Measurements from ENCODE around the gene WSB1.
"Not testable (repeated sequence)": the region's sequence is repeated elsewhere in the genome, so short reads cannot be mapped to it uniquely, and the experiment has no call there.

The WSB1 gene

GRCh38 chr17:27257031-27257357, 36.9 kb upstream of the WSB1 start:
- FAIRE-seq (no peak), DNase-seq (ENCODE audit: insufficient read length, low spot score) (no peak)
- no peak for TF ChIP-seq POU2F2 (IDR thresholded peaks at IDR 0.05; ENCODE audit: low read depth, low read length)
- no peak for TF ChIP-seq TAF1 (IDR thresholded peaks at IDR 0.05; ENCODE audit: low read depth, low read length)
- no peak for TF ChIP-seq POLR2A (IDR thresholded peaks at IDR 0.05; ENCODE audit: low read depth, low read length)
- TF ChIP-seq SPI1 (IDR thresholded peaks at IDR 0.05; ENCODE audit: low read depth, low read length) = no peak
- no peak for TF ChIP-seq PAX5 (IDR thresholded peaks at IDR 0.05; ENCODE audit: insufficient read depth, low read length, severe bottlenecking)
- no peak for TF ChIP-seq POLR2AphosphoS5 (IDR thresholded peaks at IDR 0.05; ENCODE audit: low read depth, low read length)

GRCh38 chr17:27259356-27259755, 34.6 kb upstream of the WSB1 start:
- no peak for DNase-seq (ENCODE audit: insufficient read length, low spot score)
- TF ChIP-seq TAF1 (IDR thresholded peaks at IDR 0.05; ENCODE audit: low read depth, low read length) (no peak), SPI1 (IDR thresholded peaks at IDR 0.05; ENCODE audit: low read depth, low read length) (no peak), POLR2A (IDR thresholded peaks at IDR 0.05; ENCODE audit: low read depth, low read length) (no peak), POU2F2 (IDR thresholded peaks at IDR 0.05; ENCODE audit: low read depth, low read length) (no peak), PAX5 (IDR thresholded peaks at IDR 0.05; ENCODE audit: insufficient read depth, low read length, severe bottlenecking) (no peak), POLR2AphosphoS5 (IDR thresholded peaks at IDR 0.05; ENCODE audit: low read depth, low read length) (no peak)
- no peak for FAIRE-seq

GRCh38 chr17:27263386-27263785, 30.5 kb upstream of the WSB1 start:
- TF ChIP-seq POLR2AphosphoS5 (IDR thresholded peaks at IDR 0.05; ENCODE audit: low read depth, low read length) (no peak), POU2F2 (IDR thresholded peaks at IDR 0.05; ENCODE audit: low read depth, low read length) (no peak), SPI1 (IDR thresholded peaks at IDR 0.05; ENCODE audit: low read depth, low read length) (no peak), POLR2A (IDR thresholded peaks at IDR 0.05; ENCODE audit: low read depth, low read length) (no peak), PAX5 (IDR thresholded peaks at IDR 0.05; ENCODE audit: insufficient read depth, low read length, severe bottlenecking) (no peak), TAF1 (IDR thresholded peaks at IDR 0.05; ENCODE audit: low read depth, low read length) (no peak)
- no peak for DNase-seq (ENCODE audit: insufficient read length, low spot score)
- FAIRE-seq = no peak

GRCh38 chr17:27264068-27264812, 29.7 kb upstream of the WSB1 start:
- TF ChIP-seq PAX5 (IDR thresholded peaks at IDR 0.05; ENCODE audit: insufficient read depth, low read length, severe bottlenecking) = no peak
- no peak for TF ChIP-seq POLR2A (IDR thresholded peaks at IDR 0.05; ENCODE audit: low read depth, low read length)
- TF ChIP-seq SPI1 (IDR thresholded peaks at IDR 0.05; ENCODE audit: low read depth, low read length) = no peak
- TF ChIP-seq POLR2AphosphoS5 (IDR thresholded peaks at IDR 0.05; ENCODE audit: low read depth, low read length) = no peak
- TF ChIP-seq POU2F2 (IDR thresholded peaks at IDR 0.05; ENCODE audit: low read depth, low read length) = no peak
- TF ChIP-seq TAF1 (IDR thresholded peaks at IDR 0.05; ENCODE audit: low read depth, low read length) = no peak
- DNase-seq (ENCODE audit: insufficient read length, low spot score) = no peak
- no peak for FAIRE-seq

- FAIRE-seq (no peak), DNase-seq (ENCODE audit: insufficient read length, low spot score) (no peak)
- no peak for TF ChIP-seq POLR2A (IDR thresholded peaks at IDR 0.05; ENCODE audit: low read depth, low read length)
- TF ChIP-seq PAX5 (IDR thresholded peaks at IDR 0.05; ENCODE audit: insufficient read depth, low read length, severe bottlenecking) = no peak
- TF ChIP-seq SPI1 (IDR thresholded peaks at IDR 0.05; ENCODE audit: low read depth, low read length) = no peak
Measured at GRCh38 chr17:27265333-27265732, 28.6 kb upstream of the WSB1 start.

- no peak for FAIRE-seq
- DNase-seq (ENCODE audit: insufficient read length, low spot score) = no peak
- TF ChIP-seq POLR2AphosphoS5 (IDR thresholded peaks at IDR 0.05; ENCODE audit: low read depth, low read length) = no peak
- no peak for TF ChIP-seq TAF1 (IDR thresholded peaks at IDR 0.05; ENCODE audit: low read depth, low read length)
Measured at GRCh38 chr17:27266228-27266627, 27.7 kb upstream of the WSB1 start.

GRCh38 chr17:27268394-27269085, 25.4 kb upstream of the WSB1 start:
- no peak for FAIRE-seq
- no peak for DNase-seq (ENCODE audit: insufficient read length, low spot score)
- no peak for TF ChIP-seq PAX5 (IDR thresholded peaks at IDR 0.05; ENCODE audit: insufficient read depth, low read length, severe bottlenecking)
- no peak for TF ChIP-seq POU2F2 (IDR thresholded peaks at IDR 0.05; ENCODE audit: low read depth, low read length)
- TF ChIP-seq POLR2AphosphoS5 (IDR thresholded peaks at IDR 0.05; ENCODE audit: low read depth, low read length) = no peak
- no peak for TF ChIP-seq SPI1 (IDR thresholded peaks at IDR 0.05; ENCODE audit: low read depth, low read length)
- TF ChIP-seq TAF1 (IDR thresholded peaks at IDR 0.05; ENCODE audit: low read depth, low read length) = no peak
- no peak for TF ChIP-seq POLR2A (IDR thresholded peaks at IDR 0.05; ENCODE audit: low read depth, low read length)

GRCh38 chr17:27269201-27269600, 24.7 kb upstream of the WSB1 start:
- FAIRE-seq (no peak), DNase-seq (ENCODE audit: insufficient read length, low spot score) (no peak)
- TF ChIP-seq TAF1 (IDR thresholded peaks at IDR 0.05; ENCODE audit: low read depth, low read length) (no peak), SPI1 (IDR thresholded peaks at IDR 0.05; ENCODE audit: low read depth, low read length) (peak; percentile 59)

GRCh38 chr17:27269974-27270373, 23.9 kb upstream of the WSB1 start:
- DNase-seq (ENCODE audit: insufficient read length, low spot score) (no peak), FAIRE-seq (no peak)
- TF ChIP-seq POLR2AphosphoS5 (IDR thresholded peaks at IDR 0.05; ENCODE audit: low read depth, low read length) (no peak), PAX5 (IDR thresholded peaks at IDR 0.05; ENCODE audit: insufficient read depth, low read length, severe bottlenecking) (no peak), SPI1 (IDR thresholded peaks at IDR 0.05; ENCODE audit: low read depth, low read length) (no peak), POU2F2 (IDR thresholded peaks at IDR 0.05; ENCODE audit: low read depth, low read length) (no peak), TAF1 (IDR thresholded peaks at IDR 0.05; ENCODE audit: low read depth, low read length) (no peak), POLR2A (IDR thresholded peaks at IDR 0.05; ENCODE audit: low read depth, low read length) (no peak)

- FAIRE-seq (no peak), DNase-seq (ENCODE audit: insufficient read length, low spot score) (no peak)
- TF ChIP-seq POLR2AphosphoS5 (IDR thresholded peaks at IDR 0.05; ENCODE audit: low read depth, low read length) = no peak
- no peak for TF ChIP-seq POLR2A (IDR thresholded peaks at IDR 0.05; ENCODE audit: low read depth, low read length)
- no peak for TF ChIP-seq SPI1 (IDR thresholded peaks at IDR 0.05; ENCODE audit: low read depth, low read length)
- no peak for TF ChIP-seq PAX5 (IDR thresholded peaks at IDR 0.05; ENCODE audit: insufficient read depth, low read length, severe bottlenecking)
- no peak for TF ChIP-seq POU2F2 (IDR thresholded peaks at IDR 0.05; ENCODE audit: low read depth, low read length)
- no peak for TF ChIP-seq TAF1 (IDR thresholded peaks at IDR 0.05; ENCODE audit: low read depth, low read length)
Measured at GRCh38 chr17:27276653-27277156, 17.2 kb upstream of the WSB1 start.

GRCh38 chr17:27279132-27279531, 14.8 kb upstream of the WSB1 start:
- DNase-seq (ENCODE audit: insufficient read length, low spot score) = not testable (repeated sequence)

More at GRCh38 chr17:27279132-27279531, 14.8 kb upstream of the WSB1 start:
- not testable (repeated sequence) for FAIRE-seq
